Activated T-cell treated with anti-CD3 and anti-CD28 coated beads for 24 hours (primary cell): ENCODE data around the gene INKA2.

Experiments
- DNase-seq: peaks from one replicate; pipeline ENCODE4 v3.0.0-alpha.2; 2020; ENCODE audit warnings: low read depth

The INKA2 gene

DNA sequence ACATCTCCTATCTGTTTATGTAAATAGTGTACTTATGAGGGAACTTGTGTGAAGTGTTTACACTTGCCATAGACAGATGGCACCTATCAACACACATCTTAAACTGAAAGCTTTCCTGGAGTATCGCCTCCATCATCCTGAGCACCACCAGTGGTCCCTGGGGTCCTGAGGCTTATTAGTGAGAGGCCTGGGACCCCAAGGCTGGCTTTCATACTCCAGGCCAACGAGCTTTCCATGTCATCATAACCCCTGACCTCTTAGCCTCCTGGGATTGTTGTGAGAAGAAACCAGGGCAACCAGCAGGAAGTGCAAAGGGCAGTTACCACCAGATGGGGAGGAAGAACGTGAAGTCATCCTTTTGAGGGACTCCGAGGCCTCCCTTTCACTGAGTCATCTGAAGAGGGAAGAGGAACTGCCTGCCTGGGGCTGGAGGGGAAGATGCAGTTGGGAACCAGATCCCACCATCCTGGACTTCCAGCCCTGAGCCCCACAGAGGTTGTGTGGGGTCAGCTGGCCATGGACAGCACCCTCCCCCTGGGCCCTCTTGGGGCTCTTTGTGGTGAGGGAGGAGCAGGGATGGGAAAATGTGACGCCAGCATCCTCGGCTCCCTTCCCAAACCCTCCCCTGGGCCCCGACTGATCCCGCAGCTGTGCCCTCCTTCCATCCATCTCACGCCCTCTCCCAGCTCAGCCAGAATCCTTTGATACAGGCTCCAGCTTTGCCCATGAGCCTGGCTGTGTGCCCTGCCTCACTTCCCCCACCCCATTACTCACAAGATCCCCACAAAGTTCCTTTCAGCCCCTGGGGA, 5.8 kb downstream of the INKA2 start:
- no peak for DNase-seq

DNA sequence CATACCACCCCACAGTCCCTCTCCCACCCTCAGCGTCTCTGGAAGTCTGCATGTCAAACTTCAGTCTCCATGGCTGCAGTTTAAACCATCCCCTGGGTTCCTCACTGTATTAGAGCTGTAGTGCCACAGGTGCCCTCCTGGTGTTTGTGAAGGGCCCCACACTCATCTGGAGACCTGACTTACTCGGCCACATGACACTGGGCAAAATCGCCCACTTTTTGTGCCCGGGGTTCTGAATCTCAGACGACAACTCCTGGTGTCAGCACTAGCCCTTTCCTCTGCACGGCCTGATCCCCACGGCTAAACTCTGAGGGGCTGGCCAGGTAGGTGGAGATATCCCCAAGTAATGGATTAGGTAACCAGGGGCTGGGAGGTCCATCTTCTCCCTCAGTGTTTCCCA, 6.5 kb downstream of the INKA2 start:
- no peak for DNase-seq

DNA sequence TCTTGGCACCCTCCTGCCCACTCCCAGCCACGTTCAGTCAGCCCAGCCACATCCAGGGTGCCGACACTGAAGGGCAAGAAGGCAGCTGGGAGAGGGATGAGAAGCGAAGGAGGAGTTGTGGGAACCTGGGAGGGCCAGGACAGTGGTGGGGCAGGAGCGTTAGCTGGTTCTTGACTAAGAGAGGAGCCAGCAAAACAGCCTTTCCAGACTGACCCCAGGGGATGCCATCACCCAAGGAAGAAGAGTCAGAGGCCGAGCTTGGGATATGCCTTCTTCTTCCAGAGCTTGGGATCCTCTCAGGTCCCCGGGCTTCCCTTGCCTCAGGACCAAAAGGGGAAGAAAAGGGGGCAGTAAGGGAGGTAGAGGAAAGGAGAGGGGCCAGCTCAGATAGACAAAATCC, 7.2 kb downstream of the INKA2 start:
- no peak for DNase-seq

DNA sequence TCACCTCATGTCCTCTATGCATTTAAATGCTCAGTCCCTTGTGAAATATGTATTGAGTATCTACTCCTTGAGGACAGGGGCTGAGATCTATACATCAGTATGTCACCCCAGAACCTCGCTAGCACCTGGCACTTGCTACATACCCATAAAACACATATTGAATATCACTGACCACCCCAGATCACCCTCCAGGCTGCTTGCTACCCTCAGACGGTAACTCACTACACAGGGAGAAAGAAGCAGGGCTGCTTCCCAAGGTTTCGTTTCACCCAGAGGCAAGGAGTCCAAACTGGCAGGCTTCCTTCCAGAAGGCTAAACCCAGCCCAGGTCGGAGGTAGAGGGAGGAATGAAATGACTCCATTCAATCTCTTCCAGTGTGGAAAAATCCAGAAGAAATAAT, 8.5 kb downstream of the INKA2 start:
- no peak for DNase-seq

DNA sequence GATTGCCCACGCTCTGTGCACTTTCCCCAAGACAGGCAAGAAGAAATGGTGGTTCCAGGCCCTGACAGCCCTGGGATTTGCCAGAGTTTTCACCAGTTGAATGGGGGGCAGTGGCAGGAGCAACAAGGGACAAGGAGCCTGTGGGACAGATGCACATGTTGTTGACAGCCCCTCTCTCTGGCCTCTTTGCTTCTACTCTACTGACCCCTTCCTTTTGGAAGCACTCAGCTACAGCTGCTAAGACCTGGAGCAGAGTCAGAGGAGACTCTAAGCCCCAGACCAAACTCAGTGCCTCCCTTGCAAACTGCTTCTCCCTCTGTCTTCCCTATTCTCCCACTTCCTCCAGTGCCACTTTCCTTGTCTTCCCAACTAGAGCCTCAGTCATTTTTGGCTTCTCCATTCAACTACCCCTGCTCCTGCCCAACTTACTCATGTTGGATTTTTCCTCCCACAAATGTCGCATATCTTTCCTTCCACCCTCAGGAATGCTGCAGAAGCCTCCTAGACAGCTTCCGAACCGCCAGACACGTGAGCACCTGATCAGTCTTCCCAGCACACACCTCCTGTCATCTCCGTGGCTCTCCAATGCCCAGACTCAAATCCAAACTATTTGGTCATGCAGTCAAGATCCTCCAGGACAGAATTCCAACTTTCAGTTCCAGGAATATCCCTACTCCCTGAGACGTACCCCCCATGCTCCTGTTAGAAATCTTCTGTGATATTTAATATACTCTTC, 9.1 kb downstream of the INKA2 start:
- DNase-seq: no peak

DNA sequence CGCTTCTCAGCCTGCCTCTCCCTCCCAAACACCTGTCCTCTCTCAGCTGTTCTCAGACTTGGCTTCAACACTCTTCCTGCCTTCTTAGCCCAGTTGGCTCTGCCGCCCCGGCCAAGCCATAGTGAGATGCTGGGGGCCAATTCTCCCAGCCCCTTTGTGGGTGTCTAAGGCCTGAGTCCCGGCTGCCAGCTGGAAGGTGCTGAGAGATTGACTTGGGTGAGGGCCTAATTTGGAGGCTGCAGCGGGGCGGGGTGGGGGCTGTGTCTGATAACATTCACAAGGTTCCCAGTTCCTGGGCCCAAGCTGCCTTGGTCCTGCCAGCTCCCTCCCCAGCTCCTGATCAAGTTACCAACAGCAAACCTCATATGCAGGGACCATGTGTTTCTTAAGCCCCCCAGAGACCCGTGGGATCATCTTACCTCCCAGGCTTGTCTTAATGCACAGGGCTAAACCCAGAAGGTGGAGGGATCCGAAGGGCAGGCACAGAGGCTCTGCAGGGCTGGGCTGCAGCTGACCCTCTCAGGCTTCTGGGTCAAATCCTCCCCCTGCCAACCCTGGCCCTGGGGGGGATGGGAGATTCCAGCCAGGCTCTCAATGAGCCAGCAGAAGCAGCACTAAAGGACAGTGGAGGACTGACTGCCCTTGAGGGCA, 9.8 kb downstream of the INKA2 start:
- no peak for DNase-seq

DNA sequence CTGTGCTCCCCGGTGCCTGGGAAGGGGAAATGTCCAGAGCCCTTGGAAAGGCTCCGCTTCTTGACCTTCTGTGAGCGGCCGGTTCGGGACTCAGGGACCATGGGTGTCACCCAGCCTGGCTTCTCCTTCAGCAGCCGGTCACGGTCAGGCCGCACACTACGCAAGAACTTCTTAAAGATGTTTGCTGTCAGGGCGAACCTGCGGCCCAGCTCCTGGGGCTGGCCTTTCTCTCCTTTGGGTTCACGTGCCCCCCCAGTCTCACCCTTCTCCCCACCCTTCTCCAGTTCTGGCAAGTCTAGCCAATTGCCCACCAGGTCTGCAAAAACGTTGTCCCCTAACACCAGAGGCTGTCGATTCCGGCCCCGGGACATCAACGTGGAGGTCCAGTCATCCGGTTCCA, 12.1 kb downstream of the INKA2 start:
- no peak for DNase-seq

DNA sequence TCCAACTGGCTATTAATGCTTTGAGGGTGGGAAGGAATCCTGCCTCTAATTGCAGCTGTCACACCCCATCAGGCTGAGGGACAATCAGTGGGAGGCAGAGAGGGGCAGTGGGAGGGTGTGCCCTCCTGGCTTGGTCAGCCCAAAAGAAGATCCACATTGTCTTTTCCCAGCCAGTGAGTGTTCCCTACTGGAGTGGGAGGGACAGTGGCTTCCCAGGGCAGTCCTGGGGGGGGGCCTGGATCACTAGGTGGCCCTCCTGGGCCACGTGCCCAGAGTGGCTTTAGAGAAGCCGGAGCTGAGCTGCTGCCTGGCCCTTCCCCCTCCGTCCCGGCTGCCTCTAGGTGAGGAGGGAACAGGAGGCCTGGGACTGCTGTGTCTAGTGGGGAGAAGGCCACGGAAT, 14.0 kb downstream of the INKA2 start:
- DNase-seq: no peak

DNA sequence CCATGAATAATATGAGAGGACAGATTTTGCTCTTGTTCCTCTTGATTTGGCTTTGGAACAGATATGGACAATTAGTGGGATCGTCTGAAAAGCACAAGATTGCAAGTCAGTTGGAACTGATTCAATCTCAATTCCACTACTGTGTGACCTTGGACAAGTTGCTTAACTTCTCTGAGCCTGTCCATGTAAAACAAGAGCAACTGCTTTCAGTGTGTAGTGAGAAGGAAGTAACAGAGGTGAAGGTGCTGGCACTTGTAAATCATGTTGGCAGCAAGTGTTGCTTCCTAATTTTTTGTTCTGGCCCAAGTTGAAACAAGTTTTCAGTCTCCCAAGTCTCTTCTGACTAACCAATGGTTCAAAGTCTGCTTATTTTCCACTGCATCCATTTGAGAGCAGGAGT, 15.3 kb downstream of the INKA2 start:
- no peak for DNase-seq

DNA sequence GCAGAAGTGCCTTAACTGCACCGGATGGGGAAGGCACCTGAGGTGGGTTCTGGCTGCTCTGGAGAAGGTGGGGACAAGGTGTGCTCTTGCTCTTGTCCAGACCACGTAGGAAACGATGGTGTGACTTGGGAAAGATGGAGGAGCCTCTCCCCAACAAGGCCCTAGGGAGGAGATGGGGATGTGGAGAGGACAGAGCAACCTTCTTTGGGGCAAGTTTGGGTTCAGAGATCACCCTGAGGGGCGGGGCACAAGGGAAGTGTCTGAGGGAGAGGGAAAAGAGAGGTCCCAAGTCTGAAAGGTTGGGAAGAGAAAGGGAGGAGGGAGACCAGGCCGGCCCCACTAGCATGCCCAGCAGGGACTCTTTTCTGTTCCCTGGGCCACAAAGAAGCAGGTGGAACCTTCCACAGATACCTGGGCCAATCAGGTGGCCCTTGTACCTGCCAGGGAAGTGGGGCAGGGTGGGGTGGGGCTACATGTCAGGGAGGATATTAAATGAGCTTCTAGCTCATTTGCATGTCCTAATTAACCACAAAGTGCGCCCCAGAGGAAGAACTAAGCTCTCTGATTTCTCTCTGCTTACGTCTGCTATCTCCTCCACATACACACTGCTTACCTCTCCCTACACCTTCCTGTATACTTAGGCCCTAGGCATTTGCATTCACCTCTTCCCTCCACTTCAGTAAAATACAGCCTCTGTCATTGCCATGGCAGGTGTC, 15.9 kb downstream of the INKA2 start:
- no peak for DNase-seq

DNA sequence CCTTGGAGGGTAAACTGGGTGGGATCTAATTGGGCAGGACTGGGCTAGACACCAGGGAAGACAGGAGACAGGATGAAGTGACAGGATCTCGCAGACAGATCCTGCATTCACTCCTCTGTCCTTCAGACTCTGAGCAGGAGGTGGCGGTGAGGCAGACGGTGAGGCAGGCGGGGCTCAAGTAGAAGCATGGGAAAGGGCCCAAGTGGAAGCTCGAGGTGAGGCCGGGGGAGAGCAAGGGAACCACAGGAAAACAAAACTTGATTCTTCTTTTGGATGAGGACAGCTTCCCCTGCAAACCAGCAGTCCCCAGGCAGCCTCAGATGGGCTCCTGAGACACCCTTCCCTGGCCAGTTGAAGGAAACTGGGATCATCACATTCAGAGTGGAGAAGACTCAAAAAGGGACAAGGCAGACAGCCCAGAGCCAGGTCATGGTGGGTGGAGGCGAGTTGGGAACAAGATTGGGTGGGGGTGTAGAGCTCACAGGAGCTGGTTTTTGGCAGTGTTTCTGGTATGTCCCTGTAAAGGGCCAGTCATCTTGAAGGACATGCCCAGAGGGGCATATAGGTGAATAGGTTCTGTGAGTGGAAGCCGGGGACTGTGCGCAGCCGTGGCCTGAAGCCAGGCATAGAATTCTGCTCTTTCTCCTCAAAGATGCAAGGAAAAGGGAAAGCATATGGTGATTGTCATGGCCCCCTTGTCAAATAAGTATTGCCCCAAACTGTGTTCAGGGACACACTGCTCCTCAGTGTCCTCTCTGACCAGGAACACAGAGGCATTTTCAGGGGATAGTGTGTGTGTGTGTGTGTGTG, 18.0 kb downstream of the INKA2 start:
- DNase-seq: no peak

DNA sequence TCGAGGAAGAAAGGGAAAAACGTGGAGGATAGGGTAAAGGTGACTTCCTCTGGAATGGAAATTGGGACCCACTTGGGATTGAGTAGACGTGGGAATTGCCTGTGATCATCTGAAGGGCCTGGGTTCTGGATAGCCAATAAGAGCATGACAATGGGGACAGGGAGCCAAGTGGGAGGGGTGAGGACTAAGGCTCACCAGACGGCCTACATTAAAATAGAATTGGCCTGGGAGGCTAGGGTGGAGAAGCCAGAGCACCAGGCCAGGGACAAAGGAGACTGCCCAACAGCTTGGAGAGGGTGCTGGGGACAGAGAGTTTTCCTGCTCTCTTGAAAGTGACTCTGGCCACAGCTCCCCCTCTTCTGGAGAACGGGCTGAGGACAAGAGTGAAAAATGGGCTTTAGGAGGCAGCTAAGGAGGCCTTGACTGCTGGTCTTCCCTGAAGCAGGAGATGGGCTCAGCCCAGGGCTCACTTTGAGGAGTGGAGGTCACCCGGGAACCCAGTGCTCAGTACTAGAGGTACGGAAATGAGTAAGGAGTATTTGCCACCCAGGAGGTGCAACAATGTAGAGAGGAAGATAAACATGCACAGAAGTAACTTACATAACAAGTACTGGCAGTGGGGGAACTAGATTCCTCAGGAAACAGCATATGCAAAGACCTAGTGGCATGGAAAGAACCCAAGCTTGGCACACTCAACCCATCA, 18.8 kb downstream of the INKA2 start:
- DNase-seq: no peak

DNA sequence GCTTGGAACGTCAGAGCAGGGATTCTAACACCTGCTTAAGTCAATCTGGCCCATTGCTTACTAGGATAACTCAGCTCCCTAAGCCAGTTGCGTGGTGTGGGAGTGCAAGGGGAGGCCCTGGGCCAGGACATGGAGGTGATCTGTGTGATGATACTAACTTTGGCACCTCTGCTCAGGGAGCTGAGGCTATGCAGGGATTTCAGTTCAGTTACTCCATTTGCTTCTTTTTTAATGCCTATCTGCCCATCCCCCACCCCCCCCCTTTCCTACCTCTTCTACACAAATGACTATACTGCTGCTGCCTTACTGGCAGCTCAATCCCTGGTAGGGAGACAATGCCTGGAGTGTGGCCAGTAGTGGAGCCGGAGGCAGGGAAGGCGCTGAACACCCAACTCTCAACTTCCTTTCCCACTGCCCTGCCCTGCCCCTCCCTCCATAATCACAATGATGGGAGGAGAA, 19.5 kb downstream of the INKA2 start:
- DNase-seq: no peak

DNA sequence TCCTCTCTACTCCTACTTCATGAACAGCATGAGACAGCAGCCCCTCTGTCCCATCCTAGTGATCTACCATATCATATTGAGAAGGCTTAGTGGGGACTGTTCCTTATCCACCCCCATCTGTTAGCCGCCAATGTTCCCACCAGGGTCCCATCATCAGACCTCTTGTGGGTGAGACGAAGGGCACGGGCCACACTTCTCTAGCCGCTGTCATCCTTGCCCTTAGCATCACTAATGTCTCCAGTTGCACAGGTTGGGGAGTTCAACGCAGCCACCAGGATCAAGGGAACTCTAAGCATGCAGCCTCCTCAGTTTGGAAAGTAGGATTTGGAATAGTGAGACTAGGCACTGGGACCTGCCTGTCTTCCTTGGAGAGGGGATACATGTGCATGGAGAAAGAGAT, 20.1 kb downstream of the INKA2 start:
- DNase-seq: no peak

DNA sequence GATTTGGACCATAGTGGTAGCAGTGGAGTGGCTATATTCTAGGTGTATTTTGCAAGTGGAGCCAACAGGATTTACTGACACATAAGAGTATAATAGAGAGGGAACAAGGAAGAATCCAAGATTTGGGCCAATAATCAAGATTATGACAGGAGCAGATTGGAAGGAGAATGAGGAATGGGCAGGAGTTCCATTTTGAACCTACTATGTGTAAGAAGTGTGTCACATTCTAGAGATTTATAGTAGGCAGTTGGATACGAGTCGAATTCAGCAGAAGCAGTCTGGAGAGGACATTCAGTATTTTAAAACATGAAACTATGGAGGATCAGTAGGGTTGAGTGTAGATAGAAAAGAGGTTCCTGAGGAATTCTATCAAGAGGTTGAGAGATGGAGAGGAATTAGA, 21.7 kb downstream of the INKA2 start:
- no peak for DNase-seq

DNA sequence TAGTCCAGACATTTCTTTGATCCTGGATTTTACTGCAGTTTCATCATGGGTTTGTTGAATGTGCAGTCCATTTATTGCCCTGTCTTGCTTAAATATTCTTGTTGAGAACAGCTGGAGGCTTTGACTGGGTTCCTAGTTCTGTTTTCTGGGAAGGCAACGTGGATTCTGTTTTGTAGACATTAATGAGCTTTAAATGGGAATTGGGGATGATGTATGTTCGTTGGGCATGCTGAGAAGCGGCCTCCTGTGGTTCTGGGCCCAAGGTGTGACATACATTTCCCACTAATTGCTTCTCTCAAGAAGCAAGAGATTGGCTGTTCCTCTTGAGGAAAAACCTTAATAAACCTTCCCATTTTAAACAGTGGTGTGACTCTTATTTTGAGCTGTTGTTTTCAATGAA, 22.9 kb downstream of the INKA2 start:
- DNase-seq: no peak

DNA sequence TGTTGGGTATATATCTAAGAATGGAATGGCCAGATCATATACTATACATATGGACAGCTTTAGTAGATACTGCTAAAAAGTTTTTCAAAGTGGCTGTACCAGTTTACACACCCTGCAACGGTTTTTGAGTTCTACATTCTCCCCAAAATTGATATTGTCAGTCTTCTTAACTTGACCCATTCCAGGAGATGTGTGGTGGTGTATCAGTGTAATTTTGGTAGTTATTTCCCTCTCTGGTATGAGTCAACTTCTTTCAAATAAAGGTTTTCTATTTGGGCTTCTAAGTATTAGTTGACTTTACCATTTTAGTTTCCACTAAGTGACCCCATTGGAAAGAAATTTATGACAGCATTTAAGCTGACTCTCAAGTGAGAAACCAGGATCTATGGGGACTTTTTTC, 29.2 kb downstream of the INKA2 start:
- DNase-seq: no peak

DNA sequence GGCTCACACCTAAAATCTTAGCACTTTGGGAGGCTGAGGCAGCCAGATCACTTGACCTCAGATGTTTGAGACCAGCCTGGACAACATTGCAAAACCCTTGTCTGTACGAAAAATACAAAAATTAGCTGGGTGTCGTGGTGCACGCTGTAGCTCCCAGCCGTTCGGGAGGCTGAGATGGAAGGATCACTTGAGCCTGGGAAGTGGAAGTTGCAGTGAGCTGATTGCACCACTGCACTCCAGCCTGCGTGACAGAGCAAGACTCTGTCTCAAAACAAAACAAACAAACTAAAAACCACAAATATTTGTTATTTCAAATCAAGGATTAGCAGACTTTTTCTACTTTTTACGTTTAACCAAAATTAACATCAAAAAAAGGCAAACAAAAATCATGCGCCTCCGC, 31.3 kb downstream of the INKA2 start:
- DNase-seq: no peak

DNA sequence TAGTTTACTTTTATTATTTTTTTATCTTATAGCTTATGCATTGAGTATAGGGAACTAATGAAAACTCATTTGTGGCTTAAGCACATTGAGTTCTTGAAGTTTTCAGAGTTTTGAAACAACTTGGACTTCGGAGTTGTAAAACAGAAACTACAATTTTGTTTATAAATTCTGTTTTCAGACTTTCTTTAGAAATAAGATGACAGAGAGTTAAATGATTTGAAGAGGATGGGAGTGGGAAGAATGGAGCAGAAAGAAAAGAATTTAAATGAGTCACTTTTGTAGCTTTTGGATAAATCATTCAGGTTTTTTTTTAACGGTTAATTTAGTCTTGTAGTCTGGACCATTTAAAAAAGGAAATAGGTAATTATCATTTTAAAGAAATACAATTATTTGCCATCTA, 32.3 kb downstream of the INKA2 start:
- no peak for DNase-seq

DNA sequence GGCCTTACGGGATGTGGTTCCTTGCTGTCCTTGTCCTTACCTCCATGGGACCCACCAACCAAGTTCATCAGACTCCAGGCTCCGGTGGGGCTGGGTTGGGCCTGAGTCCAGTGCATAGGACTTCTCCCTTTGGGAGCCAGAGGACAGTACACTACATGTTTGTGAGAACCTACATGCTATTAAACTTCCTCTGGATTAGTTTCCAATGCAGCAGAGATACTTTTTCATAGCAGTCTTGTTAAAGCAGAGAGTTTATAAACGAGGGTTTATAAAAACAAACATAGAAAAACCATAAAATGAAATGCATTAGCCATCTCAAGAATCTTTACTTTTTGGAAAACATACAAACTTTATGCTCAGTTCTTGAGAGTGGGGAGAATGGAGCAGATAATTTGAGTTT, 33.4 kb downstream of the INKA2 start:
- no peak for DNase-seq

DNA sequence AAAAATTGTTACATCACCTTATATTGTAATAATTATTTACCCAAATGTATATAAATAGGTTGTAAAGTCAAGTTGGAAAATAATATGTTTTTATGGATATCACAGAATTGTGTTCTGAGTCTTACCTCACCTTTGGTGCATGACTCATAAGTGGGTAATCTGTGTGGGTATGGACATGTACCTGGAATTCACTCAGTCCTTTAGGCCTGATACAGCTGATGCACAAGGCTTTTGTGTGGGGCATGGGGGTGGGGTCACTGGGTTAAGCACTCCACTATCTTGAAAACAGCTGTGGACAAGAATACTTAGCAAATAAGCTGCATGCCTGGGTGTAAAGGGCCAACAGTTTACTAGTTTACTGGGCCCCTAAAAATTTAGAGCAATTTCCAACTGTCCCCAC, 34.4 kb downstream of the INKA2 start:
- no peak for DNase-seq
